AG04449 (cell line): ENCODE measurements around the gene HFM1.
A peak's percentile ranks its signal among the peaks of the same experiment; 100 is the strongest.
"Not testable (repeated sequence)": the region's sequence is repeated elsewhere in the genome, so short reads cannot be mapped to it uniquely, and the experiment has no call there.

Source experiments
- CTCF ChIA-PET: fragments of 350-600 bp; formaldehyde crosslinking; extraction: SDS; loops from one replicate; lab custom pipeline; 2021; ENCODE audit warnings: antibody characterized with exemption; lab: Yijun Ruan, JAX
- POLR2A ChIA-PET: fragments of 400-600, 350-600 bp; formaldehyde crosslinking; extraction: SDS; loops from one replicate; lab custom pipeline; 2020; ENCODE audit warnings: antibody characterized with exemption, inconsistent platforms; lab: Yijun Ruan, JAX
- DNase-seq: peaks from one replicate; pipeline ENCODE4 v3.0.0-alpha.2; 2010; ENCODE audit warnings: low read depth, low spot score
- H3K4me3 ChIP-seq: 2 replicates; pipeline ENCODE4 v1.5.1; 2011; ENCODE audit warnings: low read depth, mild to moderate bottlenecking, control low read depth, low read length
- TF ChIP-seq, protein P1 (sequence below): IDR thresholded peaks from one replicate; pipeline ENCODE4 v1.5.1; 2011; ENCODE audit warnings: mild to moderate bottlenecking, moderate library complexity, low read length, control low read depth, inconsistent platforms; ENCODE audit not compliant: insufficient read depth; ENCODE audit errors: missing control alignments

The HFM1 gene, protein sequence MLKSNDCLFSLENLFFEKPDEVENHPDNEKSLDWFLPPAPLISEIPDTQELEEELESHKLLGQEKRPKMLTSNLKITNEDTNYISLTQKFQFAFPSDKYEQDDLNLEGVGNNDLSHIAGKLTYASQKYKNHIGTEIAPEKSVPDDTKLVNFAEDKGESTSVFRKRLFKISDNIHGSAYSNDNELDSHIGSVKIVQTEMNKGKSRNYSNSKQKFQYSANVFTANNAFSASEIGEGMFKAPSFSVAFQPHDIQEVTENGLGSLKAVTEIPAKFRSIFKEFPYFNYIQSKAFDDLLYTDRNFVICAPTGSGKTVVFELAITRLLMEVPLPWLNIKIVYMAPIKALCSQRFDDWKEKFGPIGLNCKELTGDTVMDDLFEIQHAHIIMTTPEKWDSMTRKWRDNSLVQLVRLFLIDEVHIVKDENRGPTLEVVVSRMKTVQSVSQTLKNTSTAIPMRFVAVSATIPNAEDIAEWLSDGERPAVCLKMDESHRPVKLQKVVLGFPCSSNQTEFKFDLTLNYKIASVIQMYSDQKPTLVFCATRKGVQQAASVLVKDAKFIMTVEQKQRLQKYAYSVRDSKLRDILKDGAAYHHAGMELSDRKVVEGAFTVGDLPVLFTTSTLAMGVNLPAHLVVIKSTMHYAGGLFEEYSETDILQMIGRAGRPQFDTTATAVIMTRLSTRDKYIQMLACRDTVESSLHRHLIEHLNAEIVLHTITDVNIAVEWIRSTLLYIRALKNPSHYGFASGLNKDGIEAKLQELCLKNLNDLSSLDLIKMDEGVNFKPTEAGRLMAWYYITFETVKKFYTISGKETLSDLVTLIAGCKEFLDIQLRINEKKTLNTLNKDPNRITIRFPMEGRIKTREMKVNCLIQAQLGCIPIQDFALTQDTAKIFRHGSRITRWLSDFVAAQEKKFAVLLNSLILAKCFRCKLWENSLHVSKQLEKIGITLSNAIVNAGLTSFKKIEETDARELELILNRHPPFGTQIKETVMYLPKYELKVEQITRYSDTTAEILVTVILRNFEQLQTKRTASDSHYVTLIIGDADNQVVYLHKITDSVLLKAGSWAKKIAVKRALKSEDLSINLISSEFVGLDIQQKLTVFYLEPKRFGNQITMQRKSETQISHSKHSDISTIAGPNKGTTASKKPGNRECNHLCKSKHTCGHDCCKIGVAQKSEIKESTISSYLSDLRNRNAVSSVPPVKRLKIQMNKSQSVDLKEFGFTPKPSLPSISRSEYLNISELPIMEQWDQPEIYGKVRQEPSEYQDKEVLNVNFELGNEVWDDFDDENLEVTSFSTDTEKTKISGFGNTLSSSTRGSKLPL (N-terminal part only)

DNA sequence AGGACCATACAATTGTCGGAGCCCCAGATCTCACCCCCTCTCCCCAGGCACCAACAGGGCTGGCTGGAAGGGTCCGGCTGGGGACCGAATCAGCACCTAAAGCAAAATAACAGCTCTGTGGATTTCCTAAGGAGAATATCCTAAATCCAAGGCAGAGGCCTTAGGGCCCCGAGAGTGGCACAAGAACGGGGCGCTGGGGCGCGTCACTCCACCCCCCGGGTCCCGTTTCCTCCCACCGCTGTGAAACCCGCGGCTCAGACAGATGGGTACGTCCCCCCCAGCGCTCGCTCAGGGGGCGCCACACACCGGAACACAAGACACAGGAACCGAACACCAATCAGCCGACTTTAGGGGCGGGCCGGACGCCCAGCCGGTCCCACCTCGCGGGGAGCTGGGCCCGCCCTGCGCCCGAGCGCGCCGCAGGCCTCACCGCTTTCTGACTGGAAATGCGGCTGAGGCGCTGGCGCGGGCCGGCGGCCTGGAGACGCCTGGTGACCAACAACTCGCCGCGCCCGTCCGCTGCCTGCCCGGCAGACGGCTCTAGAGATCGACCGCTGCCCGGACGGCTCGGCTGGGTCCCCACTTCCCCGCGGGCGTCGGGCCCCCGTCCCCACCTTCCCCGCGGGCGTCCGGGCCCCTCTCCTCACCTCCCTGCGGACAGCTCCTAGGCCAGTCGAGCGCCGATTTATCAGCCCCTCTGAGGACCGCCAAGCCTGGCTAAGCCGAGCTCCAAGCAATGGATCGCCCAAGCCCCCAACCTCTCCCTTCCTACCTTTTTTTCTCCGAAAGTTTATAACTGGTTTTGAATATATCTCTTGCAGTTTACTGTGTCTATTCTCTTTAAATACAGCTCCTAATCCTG is at the start of gene HFM1:
Gene HFM1, minus strand, starts transcription at position 687 of the 862 bp plus-strand sequence. CDS start 3,755 bp downstream, outside the sequence.
- ChIA-PET CTCF (interaction anchor here (1.0 to 2.5 kb wide), 5 partner anchors 8 to 125 kb away, joined by 3 to 14 read pairs (median 4); no protein-coding TSS in a partner anchor), POLR2A (no interaction called here)
- peak within 1 kb of the TSS; percentile 62 for H3K4me3 ChIP-seq
- TF ChIP-seq, protein P1, sequence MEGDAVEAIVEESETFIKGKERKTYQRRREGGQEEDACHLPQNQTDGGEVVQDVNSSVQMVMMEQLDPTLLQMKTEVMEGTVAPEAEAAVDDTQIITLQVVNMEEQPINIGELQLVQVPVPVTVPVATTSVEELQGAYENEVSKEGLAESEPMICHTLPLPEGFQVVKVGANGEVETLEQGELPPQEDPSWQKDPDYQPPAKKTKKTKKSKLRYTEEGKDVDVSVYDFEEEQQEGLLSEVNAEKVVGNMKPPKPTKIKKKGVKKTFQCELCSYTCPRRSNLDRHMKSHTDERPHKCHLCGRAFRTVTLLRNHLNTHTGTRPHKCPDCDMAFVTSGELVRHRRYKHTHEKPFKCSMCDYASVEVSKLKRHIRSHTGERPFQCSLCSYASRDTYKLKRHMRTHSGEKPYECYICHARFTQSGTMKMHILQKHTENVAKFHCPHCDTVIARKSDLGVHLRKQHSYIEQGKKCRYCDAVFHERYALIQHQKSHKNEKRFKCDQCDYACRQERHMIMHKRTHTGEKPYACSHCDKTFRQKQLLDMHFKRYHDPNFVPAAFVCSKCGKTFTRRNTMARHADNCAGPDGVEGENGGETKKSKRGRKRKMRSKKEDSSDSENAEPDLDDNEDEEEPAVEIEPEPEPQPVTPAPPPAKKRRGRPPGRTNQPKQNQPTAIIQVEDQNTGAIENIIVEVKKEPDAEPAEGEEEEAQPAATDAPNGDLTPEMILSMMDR, result no peak
- no peak for DNase-seq

DNA sequence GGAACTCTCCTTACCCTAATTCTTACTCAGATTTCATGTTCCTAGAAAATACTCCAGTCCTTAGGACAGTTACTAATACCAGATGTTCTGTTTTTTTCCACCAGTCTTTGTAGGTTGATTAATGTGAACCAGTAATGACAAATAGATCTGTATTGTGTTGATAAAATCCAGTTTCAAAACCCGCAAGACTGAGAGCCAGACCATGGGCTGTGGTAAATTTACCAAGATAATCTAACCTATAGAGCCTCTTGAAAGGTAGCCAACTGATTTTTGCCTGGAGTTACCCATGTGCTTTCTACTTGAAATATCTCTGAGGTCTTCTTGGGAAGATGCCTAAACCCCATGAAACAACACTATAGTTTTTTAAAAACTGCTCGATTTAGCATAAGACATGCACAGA is 49.5 kb upstream of the HFM1 start:
- TF ChIP-seq, protein P1, result no peak
- no peak overlapping the region for H3K4me3 ChIP-seq
- no peak for DNase-seq
- CTCF ChIA-PET, result no interaction called here
- POLR2A ChIA-PET, result no interaction called here

DNA sequence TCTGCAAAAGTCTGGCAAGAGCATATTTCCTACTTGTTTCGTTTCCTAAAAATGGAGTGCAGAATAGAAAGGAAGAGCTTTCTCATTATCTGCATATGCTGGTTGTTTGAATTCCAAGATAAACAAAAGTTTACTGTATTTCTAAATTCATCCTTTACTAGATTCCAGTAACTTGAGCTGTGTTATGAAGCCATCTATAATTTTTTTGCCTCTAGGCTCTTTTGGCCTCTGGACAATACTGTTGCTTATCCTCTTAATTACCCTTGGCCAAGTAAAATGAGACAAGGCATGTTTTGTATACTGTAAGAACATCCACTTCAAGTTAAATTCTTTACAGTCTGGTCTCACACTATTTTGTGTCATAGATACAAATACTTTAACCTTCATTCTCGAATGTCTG is 45.6 kb upstream of the HFM1 start:
- TF ChIP-seq, protein P1, result no peak
- ChIA-PET POLR2A (no interaction called here), CTCF (no interaction called here)
- DNase-seq, result peak; percentile 5
- H3K4me3 ChIP-seq, result no peak overlapping the region

DNA sequence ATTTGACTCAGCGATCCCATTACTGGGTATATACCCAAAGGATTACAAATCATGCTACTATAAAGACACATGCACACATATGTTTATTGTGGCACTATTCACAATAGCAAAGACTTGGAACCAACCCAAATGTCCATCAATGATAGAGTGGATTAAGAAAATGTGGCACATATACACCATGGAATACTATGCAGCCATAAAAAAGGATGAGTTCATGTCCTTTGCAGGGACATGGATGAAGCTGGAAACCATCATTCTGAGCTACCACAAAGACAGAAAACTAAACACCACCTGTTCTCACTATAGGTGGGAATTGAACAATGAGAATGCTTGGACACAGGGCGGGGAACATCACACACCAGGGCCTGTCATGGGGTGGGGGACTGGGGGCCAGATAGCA is 43.1 kb upstream of the HFM1 start:
- DNase-seq, H3K4me3 ChIP-seq, POLR2A ChIA-PET, CTCF ChIA-PET: not testable (repeated sequence)

DNA sequence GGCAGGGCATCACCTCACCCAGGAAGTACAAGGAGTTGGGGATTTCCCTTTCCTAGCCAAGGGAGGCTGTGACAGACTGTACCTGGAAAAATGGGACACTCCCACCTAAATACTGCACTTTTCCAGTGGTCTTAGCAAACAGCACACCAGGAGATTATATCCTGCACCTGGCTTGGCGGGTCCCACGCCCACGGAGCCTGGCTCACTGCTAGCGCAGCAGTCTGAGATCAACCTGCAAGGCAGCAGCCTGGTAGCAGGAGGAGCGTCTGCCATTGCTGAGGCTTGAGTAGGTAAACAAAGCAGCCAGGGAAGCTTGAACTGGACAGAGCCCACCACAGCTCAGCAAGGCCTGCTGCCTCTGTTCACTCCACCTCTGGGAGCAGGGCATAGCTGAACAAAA is 37.3 kb upstream of the HFM1 start:
- POLR2A ChIA-PET, DNase-seq, CTCF ChIA-PET, H3K4me3 ChIP-seq: not testable (repeated sequence)

DNA sequence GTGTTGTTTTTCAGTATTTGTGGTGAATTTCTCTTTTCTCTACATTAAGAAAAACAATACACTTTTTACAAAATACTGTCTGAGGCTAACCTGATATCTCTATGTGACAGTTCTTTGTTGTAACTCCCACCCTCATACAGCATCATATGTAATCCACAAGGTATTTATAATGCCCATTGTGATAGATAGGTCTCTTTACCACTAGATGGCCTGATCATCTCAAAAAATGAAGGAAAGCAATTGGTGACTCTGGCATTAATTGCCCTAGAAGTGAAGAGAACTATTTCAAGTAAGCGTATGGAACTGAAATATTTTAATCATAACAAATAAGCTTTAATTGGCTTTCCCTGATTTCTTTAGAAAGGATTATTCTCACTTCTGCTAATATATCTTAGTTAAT is 36.2 kb upstream of the HFM1 start:
- ChIA-PET POLR2A (no interaction called here), CTCF (interaction anchor here (0.8 to 1.0 kb wide), 2 partner anchors 11 to 850 kb away, joined by 3 read pairs; no protein-coding TSS in a partner anchor)
- DNase-seq, result no peak
- H3K4me3 ChIP-seq, result no peak overlapping the region
- TF ChIP-seq, protein P1, result no peak
